Measurements from ENCODE around the gene CCT7. TPM values are rescaled to one million over a fixed set of nuclear protein-coding genes. Genes with fewer than 3 reads are reported as not detected.
A peak's percentile ranks its signal among the peaks of the same experiment; 100 is the strongest.

CCT7 gene
- total and polyA plus RNA-seq, 12 donors = 120 to 581 (median 294) TPM

- Histone ChIP-seq H3K27ac (peak overlapping the region in 2 of 5 donors; percentile 60 to 74), H3K36me3 (replicated peaks in 1 of 2) (no peaks in the 10 kb centered on the region), H3K4me3 (no peak overlapping the region), H3K9me3 (replicated peaks in 1 of 3) (no peaks in the 10 kb centered on the region), H3K4me1 (replicated peaks in 1 of 2) (peaks cover 0 to 14% of the 10 kb centered on the region in 2 donors), H3K27me3 (no peaks in the 10 kb centered on the region)
- intact Hi-C loops (cut with DNase I) = no loop called here
- no peak for DNase-seq
- WGBS, 4 donors = 74 to 81% (median 77%) methylated on average over 7 of the region's 7 CpGs
- TF ChIP-seq, protein P1, sequence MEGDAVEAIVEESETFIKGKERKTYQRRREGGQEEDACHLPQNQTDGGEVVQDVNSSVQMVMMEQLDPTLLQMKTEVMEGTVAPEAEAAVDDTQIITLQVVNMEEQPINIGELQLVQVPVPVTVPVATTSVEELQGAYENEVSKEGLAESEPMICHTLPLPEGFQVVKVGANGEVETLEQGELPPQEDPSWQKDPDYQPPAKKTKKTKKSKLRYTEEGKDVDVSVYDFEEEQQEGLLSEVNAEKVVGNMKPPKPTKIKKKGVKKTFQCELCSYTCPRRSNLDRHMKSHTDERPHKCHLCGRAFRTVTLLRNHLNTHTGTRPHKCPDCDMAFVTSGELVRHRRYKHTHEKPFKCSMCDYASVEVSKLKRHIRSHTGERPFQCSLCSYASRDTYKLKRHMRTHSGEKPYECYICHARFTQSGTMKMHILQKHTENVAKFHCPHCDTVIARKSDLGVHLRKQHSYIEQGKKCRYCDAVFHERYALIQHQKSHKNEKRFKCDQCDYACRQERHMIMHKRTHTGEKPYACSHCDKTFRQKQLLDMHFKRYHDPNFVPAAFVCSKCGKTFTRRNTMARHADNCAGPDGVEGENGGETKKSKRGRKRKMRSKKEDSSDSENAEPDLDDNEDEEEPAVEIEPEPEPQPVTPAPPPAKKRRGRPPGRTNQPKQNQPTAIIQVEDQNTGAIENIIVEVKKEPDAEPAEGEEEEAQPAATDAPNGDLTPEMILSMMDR (IDR thresholded peaks at IDR 0.05) = no peak
- TF ChIP-seq POLR2A (IDR thresholded peaks at IDR 0.05) = no peak
Measured at GRCh38 chr2:73212098-73212447, 22.0 kb upstream of the CCT7 start.

- WGBS, 4 donors = 49 to 57% (median 53%) methylated on average over 19 to 20 of the region's 20 CpGs
- intact Hi-C loops (cut with DNase I) = no loop called here
- Histone ChIP-seq H3K4me1 (replicated peaks in 1 of 2) (peaks cover 0 to 14% of the 10 kb centered on the region in 2 donors), H3K27me3 (no peaks in the 10 kb centered on the region), H3K4me3 (no peak overlapping the region), H3K27ac (peak overlapping the region in 2 of 5 donors; percentile 60 to 74), H3K9me3 (replicated peaks in 1 of 3) (no peaks in the 10 kb centered on the region), H3K36me3 (replicated peaks in 1 of 2) (no peaks in the 10 kb centered on the region)
- TF ChIP-seq POLR2A (IDR thresholded peaks at IDR 0.05) = no peak
- TF ChIP-seq, protein P1 (IDR thresholded peaks at IDR 0.05) = peak; percentile 81 to 92 (median 86)
- peak; percentile 66 to 88 (median 79) for DNase-seq
Measured at GRCh38 chr2:73212448-73213176, 21.5 kb upstream of the CCT7 start.

DNA sequence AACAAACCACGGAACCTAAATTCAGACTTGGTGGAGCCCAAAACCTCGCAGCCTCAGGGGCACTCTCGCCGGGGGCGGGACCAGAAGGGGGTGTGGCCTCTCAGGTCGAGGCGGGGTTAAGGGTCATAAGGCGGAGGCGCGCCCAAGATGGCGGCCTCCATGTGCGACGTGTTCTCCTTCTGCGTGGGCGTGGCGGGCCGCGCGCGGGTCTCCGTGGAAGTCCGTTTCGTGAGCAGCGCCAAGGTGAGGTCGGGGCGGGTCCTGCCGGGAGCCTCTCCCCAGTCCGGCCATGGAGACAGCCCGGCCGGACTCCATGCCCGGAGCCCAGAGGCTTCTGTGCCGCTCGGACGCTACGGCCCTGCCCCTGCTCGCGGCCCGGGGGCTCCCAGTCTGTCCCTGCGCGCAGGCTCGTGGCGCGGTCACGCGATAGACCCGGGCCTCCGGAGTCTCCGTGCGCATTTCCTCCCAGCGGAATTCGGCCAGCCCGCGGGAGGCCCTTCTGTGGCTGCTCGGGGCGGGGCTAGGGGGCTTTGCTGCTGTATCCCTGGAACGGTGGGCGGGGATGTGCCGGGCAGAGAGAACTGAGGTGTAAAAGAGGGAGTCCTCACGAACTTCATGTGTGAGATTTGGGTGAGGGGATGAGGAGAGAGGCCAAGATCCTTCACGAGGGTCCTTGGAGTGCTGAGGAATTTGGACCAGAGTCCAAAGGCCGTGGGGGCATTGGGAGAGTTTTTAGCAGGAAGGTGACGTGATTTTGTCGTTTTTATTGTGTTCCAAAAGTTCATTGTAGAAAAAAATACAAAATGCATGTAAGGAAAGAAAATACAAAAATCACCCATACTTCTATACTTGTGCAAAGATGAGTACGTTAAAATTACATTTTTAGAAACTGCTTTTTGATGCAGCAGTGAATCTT, 19.7 kb upstream of the CCT7 start, which contains the start of gene SMYD5:
Gene SMYD5, plus strand, starts transcription at position 126 of the 916 bp plus-strand sequence. Its CDS starts 22 bp downstream, at position 148.
- 0 to 1% (median 0%) methylated on average over 23 to 64 of the region's 64 CpGs for WGBS, 4 donors
- H3K27ac ChIP-seq = peak within 1 kb of the TSS in 3 of 5 donors; percentile 55 to 80 (median 74)
- H3K4me3 ChIP-seq = peak within 1 kb of the TSS; percentile 53 to 77 (median 64)

More for the DNA sequence above, 19.7 kb upstream of the CCT7 start, which contains the start of gene SMYD5:
- Histone ChIP-seq H3K4me1 (replicated peaks in 1 of 2) (peaks cover 0 to 14% of the 10 kb centered on the region in 2 donors), H3K27me3 (no peaks in the 10 kb centered on the region), H3K9me3 (replicated peaks in 1 of 3) (no peaks in the 10 kb centered on the region), H3K36me3 (replicated peaks in 1 of 2) (no peaks in the 10 kb centered on the region)
- TF ChIP-seq, protein P1 (IDR thresholded peaks at IDR 0.05) = no peak
- peak; percentile 29 to 40 for TF ChIP-seq POLR2A (IDR thresholded peaks at IDR 0.05)
- DNase-seq = peak; percentile 87 to 93 (median 88)
- intact Hi-C loops (cut with DNase I) = no loop called here

Data from adrenal gland (tissue), 12 donors.